Ascending aorta (tissue), 2 donors: ENCODE measurements around the gene KRAS. TPM values are rescaled to one million over a fixed set of nuclear protein-coding genes. Genes with fewer than 3 reads are reported as not detected.

ENCODE experiments used
- DNase-seq, 2 donors: peaks; one replicate each; pipeline ENCODE4 v3.0.0-alpha.2; 2019; ENCODE audit warnings: low spot score in 2 of 2
- H3K27ac ChIP-seq, 2 donors: fragments of 200-600 bp; sonication (generic); one replicate each; pipeline ENCODE4 v1.5.1; 2016 to 2017; ENCODE audit warnings: mild to moderate bottlenecking in 1 of 2
- H3K27me3 ChIP-seq: fragments of 200-600 bp; sonication (generic); one replicate; pipeline ENCODE4 v1.5.1; 2017
- H3K36me3 ChIP-seq, 2 donors: fragments of 200-600 bp; sonication (generic); one replicate each; pipeline ENCODE4 v1.5.1; 2016
- H3K4me1 ChIP-seq, 2 donors: fragments of 200-600 bp; sonication (generic); one replicate each; pipeline ENCODE4 v1.5.1; 2016 to 2017; ENCODE audit warnings: mild to moderate bottlenecking in 1 of 2
- H3K4me3 ChIP-seq, 2 donors: fragments of 200-600 bp; sonication (generic); one replicate each; pipeline ENCODE4 v1.5.1; 2016 to 2017; ENCODE audit warnings: mild to moderate bottlenecking in 1 of 2
- H3K9me3 ChIP-seq, 2 donors: fragments of 200-600 bp; sonication (generic); one replicate each; pipeline ENCODE4 v1.5.1; 2016
- intact Hi-C: fragments of 100-400 bp; cut with DNase I; formaldehyde crosslinking; loops from one replicate; pipeline ENCODE4 v1.15.1; 2023
- total RNA-seq: library from RNA; depleted of rRNA; stranded (reverse); fragments of >200 nt; gene quantifications from one replicate; pipeline ENCODE4 v1.1.0, GENCODE V29; 2016
- TF ChIP-seq, protein P1 (sequence below), 3 experiments: fragments of 200-600 bp in 2 of 3; fragments of 450-650 bp in 1 of 3; sonication (generic) in 2 of 3; IDR thresholded peaks; one replicate each; pipeline ENCODE4 v1.5.1; 2016 to 2019; ENCODE audit warnings: antibody characterized with exemption in 3 of 3, mild to moderate bottlenecking in 1 of 3, moderate library complexity in 1 of 3

Gene KRAS
- total RNA-seq, 1 donor from 2014 or later = 9.8 TPM

DNA sequence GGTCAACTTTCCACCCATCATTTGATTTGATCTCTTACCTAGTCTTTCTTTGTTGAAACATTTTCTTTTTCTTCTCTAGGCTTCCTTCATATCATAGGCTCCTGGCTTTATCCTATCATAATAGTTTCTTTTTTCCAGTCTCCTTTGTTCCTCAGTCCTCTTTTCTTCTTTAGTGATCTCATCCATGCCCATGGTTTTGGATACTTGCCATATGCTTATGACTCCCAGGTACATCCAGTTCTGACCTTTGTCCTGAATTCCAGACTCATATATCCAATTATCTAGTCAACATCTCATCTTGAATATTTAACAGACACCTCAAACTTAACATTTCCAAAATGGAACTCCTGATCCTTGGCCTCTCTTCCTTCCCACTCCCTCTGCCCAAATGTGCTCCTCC, 36.1 kb upstream of the KRAS start:
- Histone ChIP-seq H3K27ac (no peak overlapping the region), H3K36me3 (no peaks in the 10 kb centered on the region), H3K27me3 (no peaks in the 10 kb centered on the region), H3K9me3 (no peaks in the 10 kb centered on the region), H3K4me3 (no peak overlapping the region), H3K4me1 (peaks cover 0 to 8% of the 10 kb centered on the region in 2 donors)
- TF ChIP-seq, protein P1, sequence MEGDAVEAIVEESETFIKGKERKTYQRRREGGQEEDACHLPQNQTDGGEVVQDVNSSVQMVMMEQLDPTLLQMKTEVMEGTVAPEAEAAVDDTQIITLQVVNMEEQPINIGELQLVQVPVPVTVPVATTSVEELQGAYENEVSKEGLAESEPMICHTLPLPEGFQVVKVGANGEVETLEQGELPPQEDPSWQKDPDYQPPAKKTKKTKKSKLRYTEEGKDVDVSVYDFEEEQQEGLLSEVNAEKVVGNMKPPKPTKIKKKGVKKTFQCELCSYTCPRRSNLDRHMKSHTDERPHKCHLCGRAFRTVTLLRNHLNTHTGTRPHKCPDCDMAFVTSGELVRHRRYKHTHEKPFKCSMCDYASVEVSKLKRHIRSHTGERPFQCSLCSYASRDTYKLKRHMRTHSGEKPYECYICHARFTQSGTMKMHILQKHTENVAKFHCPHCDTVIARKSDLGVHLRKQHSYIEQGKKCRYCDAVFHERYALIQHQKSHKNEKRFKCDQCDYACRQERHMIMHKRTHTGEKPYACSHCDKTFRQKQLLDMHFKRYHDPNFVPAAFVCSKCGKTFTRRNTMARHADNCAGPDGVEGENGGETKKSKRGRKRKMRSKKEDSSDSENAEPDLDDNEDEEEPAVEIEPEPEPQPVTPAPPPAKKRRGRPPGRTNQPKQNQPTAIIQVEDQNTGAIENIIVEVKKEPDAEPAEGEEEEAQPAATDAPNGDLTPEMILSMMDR (IDR thresholded peaks at IDR 0.05) = no peak
- intact Hi-C loops = no loop called here
- no peak for DNase-seq

DNA sequence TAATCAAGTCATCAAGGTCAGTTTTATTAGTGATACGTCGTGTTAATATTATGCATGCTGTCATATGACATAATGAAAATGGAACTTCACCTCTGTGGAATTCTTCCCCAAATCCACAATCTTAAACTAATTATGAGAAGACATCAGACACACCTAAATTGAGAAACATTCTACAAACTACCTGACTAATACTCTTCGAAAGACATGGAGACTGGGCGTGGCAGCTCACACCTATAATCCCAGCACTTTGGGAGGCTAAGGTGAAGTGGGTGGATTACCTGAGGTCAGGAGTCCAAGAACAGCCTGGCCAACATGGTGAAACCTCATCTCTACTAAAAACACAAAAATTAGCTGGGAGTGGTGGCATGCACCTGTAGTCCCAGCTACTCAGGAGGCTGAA, 33.3 kb upstream of the KRAS start:
- H3K27me3 ChIP-seq = no peaks in the 10 kb centered on the region
- intact Hi-C loops = no loop called here
- peaks cover 0 to 8% of the 10 kb centered on the region in 2 donors for H3K4me1 ChIP-seq
- H3K36me3 ChIP-seq = no peaks in the 10 kb centered on the region
- DNase-seq = no peak
- TF ChIP-seq, protein P1 (IDR thresholded peaks at IDR 0.05) = no peak
- no peak overlapping the region for H3K27ac ChIP-seq
- H3K4me3 ChIP-seq = no peak overlapping the region
- no peaks in the 10 kb centered on the region for H3K9me3 ChIP-seq

DNA sequence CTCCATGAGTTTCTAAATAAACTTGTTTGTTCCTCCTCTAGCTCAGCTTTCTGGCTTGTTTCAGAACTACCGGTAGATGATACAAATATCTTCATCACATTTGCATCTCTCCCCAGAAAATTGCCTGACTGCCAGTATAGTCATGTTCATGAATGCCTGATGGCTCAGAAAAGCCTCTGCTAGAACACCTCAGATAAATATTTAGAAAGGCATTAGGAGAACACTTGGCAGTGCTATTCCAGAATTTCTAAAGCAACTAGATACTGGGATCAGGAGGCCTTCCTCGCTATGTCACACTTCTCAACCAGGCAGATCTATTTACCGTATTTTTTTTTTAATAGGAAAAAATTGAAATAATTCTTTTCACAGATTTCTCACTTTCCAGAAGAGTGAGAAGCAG, 32.3 kb upstream of the KRAS start:
- no peak for DNase-seq
- no peaks in the 10 kb centered on the region for H3K27me3 ChIP-seq
- no peaks in the 10 kb centered on the region for H3K9me3 ChIP-seq
- no peaks in the 10 kb centered on the region for H3K36me3 ChIP-seq
- H3K4me1 ChIP-seq = peaks cover 0 to 8% of the 10 kb centered on the region in 2 donors
- no peak overlapping the region for H3K4me3 ChIP-seq
- TF ChIP-seq, protein P1 (IDR thresholded peaks at IDR 0.05) = no peak
- intact Hi-C loops = no loop called here
- no peak overlapping the region for H3K27ac ChIP-seq

DNA sequence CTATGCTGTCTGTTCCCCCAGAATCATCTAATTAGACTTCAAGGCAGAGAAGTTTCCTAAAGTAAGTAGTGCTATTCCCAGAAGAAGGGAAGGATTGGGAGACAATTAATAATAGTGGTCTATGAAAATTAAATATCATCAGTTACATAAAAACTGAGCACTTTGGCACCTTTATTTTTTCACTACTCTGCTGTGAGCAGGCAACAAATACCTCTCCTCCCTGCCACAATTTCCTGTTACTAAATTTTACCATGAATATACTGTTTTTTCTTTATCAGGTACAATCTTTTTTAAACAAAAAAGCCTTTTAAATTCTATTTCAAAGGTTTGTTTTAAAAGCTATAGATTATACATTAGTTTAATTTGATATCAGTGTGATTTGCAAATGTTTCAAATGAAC, 29.4 kb upstream of the KRAS start:
- intact Hi-C loops = no loop called here
- Histone ChIP-seq H3K4me3 (no peak overlapping the region), H3K27ac (no peak overlapping the region), H3K36me3 (no peaks in the 10 kb centered on the region), H3K9me3 (no peaks in the 10 kb centered on the region), H3K4me1 (peaks cover 0 to 8% of the 10 kb centered on the region in 2 donors), H3K27me3 (no peaks in the 10 kb centered on the region)
- TF ChIP-seq, protein P1 (IDR thresholded peaks at IDR 0.05) = no peak
- DNase-seq = no peak

DNA sequence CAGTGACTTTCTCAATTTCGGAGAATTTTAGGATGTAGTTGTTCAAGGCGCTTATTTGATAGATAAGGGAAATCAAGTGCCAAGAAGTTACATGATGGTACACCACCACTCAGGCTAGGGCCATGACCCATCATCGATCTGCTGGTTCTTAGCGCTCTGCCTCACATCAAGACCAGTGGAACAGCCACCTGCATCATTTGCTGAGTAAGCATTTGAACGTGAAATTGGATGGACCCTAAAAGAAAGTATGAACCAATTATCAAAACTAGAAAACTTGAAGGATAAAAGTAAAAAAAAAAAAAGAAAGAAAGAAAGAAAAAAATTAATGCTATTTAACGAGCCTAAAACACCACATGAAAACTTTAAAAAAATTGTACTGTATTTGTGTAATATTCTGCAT, 27.5 kb upstream of the KRAS start:
- Histone ChIP-seq H3K4me1 (peaks cover 0 to 4% of the 10 kb centered on the region in 2 donors), H3K27me3 (no peaks in the 10 kb centered on the region), H3K4me3 (no peak overlapping the region), H3K36me3 (no peaks in the 10 kb centered on the region), H3K9me3 (no peaks in the 10 kb centered on the region), H3K27ac (no peak overlapping the region)
- DNase-seq = no peak
- TF ChIP-seq, protein P1 (IDR thresholded peaks at IDR 0.05) = no peak
- intact Hi-C loops = no loop called here
